SK-N-SH (cell line): Measurements from ENCODE around the gene MAMDC4. TPM values are rescaled to one million over a fixed set of nuclear protein-coding genes. Genes with fewer than 3 reads are reported as not detected.

Source experiments
- CTCF ChIA-PET: fragments of 300-600, 350-600 bp; formaldehyde crosslinking; extraction: SDS; loops from one replicate; lab custom pipeline; 2021; lab: Yijun Ruan, JAX
- POLR2A ChIA-PET: fragments of 350-600 bp; sonication (Branson Sonifier 250); formaldehyde crosslinking; extraction: SDS; loops from one replicate; lab custom pipeline; 2020; ENCODE audit warnings: antibody characterized with exemption, inconsistent platforms; lab: Yijun Ruan, JAX
- DNase-seq: peaks from one replicate; pipeline ENCODE4 v3.0.0; 2012
- H2AFZ ChIP-seq: fragments of 200-600 bp; sonication (generic); 2 replicates; pipeline ENCODE4 v1.8.1; 2016; ENCODE audit warnings: antibody characterized with exemption, mild to moderate bottlenecking, low read depth
- H3F3A ChIP-seq: fragments of 200-600 bp; sonication (generic); replicated peaks from 2 replicates; pipeline ENCODE3; 2016; ENCODE audit warnings: antibody characterized with exemption, mild to moderate bottlenecking; ENCODE audit not compliant: insufficient read depth
- H3K27ac ChIP-seq, 2 experiments: fragments of 200-500 bp in 1 of 2; fragments of 200-600 bp in 1 of 2; sonication (Bioruptor generic) in 1 of 2; sonication (generic), shearing (Covaris generic) in 1 of 2; 2 replicates each; pipeline versions ENCODE4 v1.5.1 to v1.6.1; 2014 to 2016; ENCODE audit warnings: low read depth in 2 of 2, inconsistent platforms in 1 of 2, low read length in 1 of 2, mild to moderate bottlenecking in 1 of 2, mixed read lengths in 1 of 2
- H3K27me3 ChIP-seq: fragments of 200-600 bp; sonication (generic), shearing (Covaris generic); 2 replicates; pipeline ENCODE4 v1.6.1; 2016; ENCODE audit warnings: mixed run types; ENCODE audit not compliant: insufficient read depth
- H3K36me3 ChIP-seq, 2 experiments: fragments of 200-500 bp in 1 of 2; fragments of 200-600 bp in 1 of 2; sonication (Bioruptor generic) in 1 of 2; sonication (generic) in 1 of 2; replicated peaks in 1 of 2; 2 replicates each; pipeline versions ENCODE3 to v1.5.1; 2014 to 2016; ENCODE audit warnings: low read length in 1 of 2, mild to moderate bottlenecking in 1 of 2; ENCODE audit not compliant: insufficient read depth in 2 of 2, control insufficient read depth in 1 of 2
- H3K4me1 ChIP-seq, 2 experiments: fragments of 200-500 bp in 1 of 2; fragments of 200-600 bp in 1 of 2; sonication (Bioruptor generic) in 1 of 2; sonication (generic), shearing (Covaris generic) in 1 of 2; 2 replicates each; pipeline versions ENCODE4 v1.5.1 to v1.6.1; 2014 to 2016; ENCODE audit warnings: low read depth in 1 of 2, low read length in 1 of 2, mixed run types in 1 of 2; ENCODE audit not compliant: insufficient read depth in 2 of 2, control insufficient read depth in 1 of 2
- H3K4me2 ChIP-seq: fragments of 200-600 bp; sonication (generic), shearing (Covaris generic); 2 replicates; pipeline ENCODE4 v1.6.1; 2017; ENCODE audit warnings: mixed run types
- H3K4me3 ChIP-seq, 2 experiments: fragments of 200-500 bp in 1 of 2; fragments of 200-600 bp in 1 of 2; sonication (Bioruptor generic) in 1 of 2; sonication (generic), shearing (Covaris generic) in 1 of 2; 2 replicates each; pipeline versions ENCODE4 v1.5.1 to v1.8.1; 2014 to 2016; ENCODE audit warnings: low read depth in 2 of 2, inconsistent platforms in 1 of 2, low read length in 1 of 2, mild to moderate bottlenecking in 1 of 2, mixed read lengths in 1 of 2, moderate library complexity in 1 of 2
- H3K79me2 ChIP-seq: fragments of 200-600 bp; sonication (generic); 2 replicates; pipeline ENCODE4 v1.8.1; 2017; ENCODE audit warnings: mild to moderate bottlenecking; ENCODE audit not compliant: insufficient read depth
- H3K9ac ChIP-seq: fragments of 200-600 bp; sonication (generic); 2 replicates; pipeline ENCODE4 v1.6.1; 2017; ENCODE audit warnings: mixed run types
- H3K9me2 ChIP-seq: fragments of 200-600 bp; sonication (generic); 2 replicates; pipeline ENCODE4 v1.6.1; 2017; ENCODE audit warnings: mixed run types
- H3K9me3 ChIP-seq: fragments of 200-600 bp; sonication (generic); 2 replicates; pipeline ENCODE4 v1.6.1; 2017; ENCODE audit warnings: mixed run types, mild to moderate bottlenecking, moderate library complexity
- H4K20me1 ChIP-seq: fragments of 200-600 bp; sonication (generic); 2 replicates; pipeline ENCODE4 v1.6.1; 2017; ENCODE audit warnings: mild to moderate bottlenecking, mixed run types; ENCODE audit not compliant: insufficient read depth
- FOSL2 ChIP-seq: IDR thresholded peaks from 2 replicates; pipeline ENCODE4 v1.4.0; 2012; ENCODE audit warnings: low read depth, mild to moderate bottlenecking, moderate library complexity, borderline replicate concordance
- GABPA ChIP-seq: IDR thresholded peaks from 2 replicates; pipeline ENCODE4 v1.4.0; 2012; ENCODE audit warnings: low read depth, mild to moderate bottlenecking
- GATA2 ChIP-seq: sonication (generic); formaldehyde crosslinking; IDR thresholded peaks from 2 replicates; pipeline ENCODE4 v1.5.0; 2020; ENCODE audit warnings: mild to moderate bottlenecking, missing genetic modification reagents
- JUND ChIP-seq: IDR thresholded peaks from 2 replicates; pipeline ENCODE4 v1.4.0; 2012
- NRF1 ChIP-seq: IDR thresholded peaks from 2 replicates; pipeline ENCODE4 v1.6.1; 2012; ENCODE audit warnings: low read depth, mild to moderate bottlenecking, low read length
- POLR2AphosphoS5 ChIP-seq: IDR thresholded peaks from 2 replicates; pipeline ENCODE4 v1.6.1; 2012; ENCODE audit warnings: low read depth, low read length
- RAD21 ChIP-seq: IDR thresholded peaks from 2 replicates; pipeline ENCODE4 v1.6.1; 2012; ENCODE audit warnings: mild to moderate bottlenecking, low read length
- RXRA ChIP-seq: IDR thresholded peaks from 2 replicates; pipeline ENCODE4 v1.4.0; 2012; ENCODE audit warnings: low read depth, mild to moderate bottlenecking, borderline replicate concordance
- SIN3A ChIP-seq: IDR thresholded peaks from 2 replicates; pipeline ENCODE4 v1.6.1; 2012; ENCODE audit warnings: low read depth, mild to moderate bottlenecking, low read length, moderate library complexity, borderline replicate concordance
- TEAD4 ChIP-seq: IDR thresholded peaks from 2 replicates; pipeline ENCODE4 v1.4.0; 2012; ENCODE audit warnings: mild to moderate bottlenecking, borderline replicate concordance; ENCODE audit not compliant: insufficient read depth
- WGBS: methylation state at CpG from one replicate; pipeline ENCODE4 v1.1.6; 2017; ENCODE audit warnings: low lambda C conversion rate; 5-methylcytosine and 5-hydroxymethylcytosine counted together
- polyA plus RNA-seq, 3 experiments: library from polyadenylated mRNA; depleted of rRNA; stranded (reverse); fragments of >200 nt; gene quantifications; 2 replicates each; pipeline ENCODE4 v1.2.3, GENCODE V29; 2012
- TF ChIP-seq, protein P1 (sequence below): fragments of 200-600 bp; sonication (generic); IDR thresholded peaks from 2 replicates; pipeline ENCODE4 v1.6.1; 2017; ENCODE audit warnings: antibody characterized with exemption, mild to moderate bottlenecking, moderate library complexity
- TF ChIP-seq, protein P2 (sequence below): IDR thresholded peaks from 2 replicates; pipeline ENCODE4 v1.6.1; 2012; ENCODE audit warnings: mild to moderate bottlenecking, low read depth, low read length, moderate library complexity
- TF ChIP-seq, protein P3 (sequence below): fragments of 150-350 bp; IDR thresholded peaks from 2 replicates; pipeline ENCODE4 v1.6.1; 2016; ENCODE audit warnings: mild to moderate bottlenecking, low read depth, low read length
- TF ChIP-seq, protein P4 (sequence below): IDR thresholded peaks from 2 replicates; pipeline ENCODE4 v1.4.0; 2012; ENCODE audit warnings: low read depth, borderline replicate concordance
- TF ChIP-seq, protein P5 (sequence below): IDR thresholded peaks from 2 replicates; pipeline ENCODE4 v1.4.0; 2012; ENCODE audit warnings: low read depth

The MAMDC4 gene
- polyA plus RNA-seq, 1 of the 3 experiments (the other 2 are of a cell fraction): 4.2 TPM

DNA sequence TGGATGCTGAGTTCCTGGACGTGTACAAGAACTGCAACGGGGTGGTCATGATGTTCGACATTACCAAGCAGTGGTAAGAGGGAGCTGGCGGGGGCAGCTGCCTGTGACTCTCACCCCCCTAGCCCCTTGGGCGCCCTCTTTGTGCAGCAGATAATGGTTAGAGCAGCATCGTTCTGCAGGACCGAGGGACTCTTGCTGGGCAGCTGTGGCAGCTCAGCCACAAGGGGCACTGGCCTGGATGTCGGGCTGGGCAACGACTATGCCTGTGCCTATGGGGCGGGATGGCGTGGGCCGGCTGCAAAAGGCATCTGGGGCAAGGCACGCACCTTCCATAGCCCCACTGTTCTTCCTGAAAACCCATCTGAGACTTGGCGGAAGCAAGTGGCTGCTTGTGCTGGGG, 22.7 kb upstream of the MAMDC4 start:
- CTCF ChIA-PET: interaction anchor here (0.7 to 5.7 kb wide), 2 partner anchors 8 to 13 kb away, joined by 3 to 36 read pairs; partner anchors contain the start of gene AJM1
- Histone ChIP-seq H3K27me3 (no peaks in the 10 kb centered on the region), H3K9ac (no peak overlapping the region), H2AFZ (no peak overlapping the region), H3F3A (no peaks in the 10 kb centered on the region), H3K4me2 (no peak overlapping the region), H3K36me3 (peaks cover 8 to 77% of the 10 kb centered on the region in 2 experiments), H3K4me1 (no peaks in the 10 kb centered on the region), H3K4me3 (no peak overlapping the region), H3K9me3 (no peaks in the 10 kb centered on the region), H3K9me2 (no peaks in the 10 kb centered on the region), H3K79me2 (no peaks in the 10 kb centered on the region), H3K27ac (no peak overlapping the region), H4K20me1 (no peaks in the 10 kb centered on the region)
- TF ChIP-seq GATA2 (no peak), FOSL2 (no peak), SIN3A (no peak), TEAD4 (no peak), RAD21 (no peak), GABPA (no peak), POLR2AphosphoS5 (no peak), JUND (no peak), NRF1 (no peak), RXRA (no peak)
- TF ChIP-seq, protein P1, sequence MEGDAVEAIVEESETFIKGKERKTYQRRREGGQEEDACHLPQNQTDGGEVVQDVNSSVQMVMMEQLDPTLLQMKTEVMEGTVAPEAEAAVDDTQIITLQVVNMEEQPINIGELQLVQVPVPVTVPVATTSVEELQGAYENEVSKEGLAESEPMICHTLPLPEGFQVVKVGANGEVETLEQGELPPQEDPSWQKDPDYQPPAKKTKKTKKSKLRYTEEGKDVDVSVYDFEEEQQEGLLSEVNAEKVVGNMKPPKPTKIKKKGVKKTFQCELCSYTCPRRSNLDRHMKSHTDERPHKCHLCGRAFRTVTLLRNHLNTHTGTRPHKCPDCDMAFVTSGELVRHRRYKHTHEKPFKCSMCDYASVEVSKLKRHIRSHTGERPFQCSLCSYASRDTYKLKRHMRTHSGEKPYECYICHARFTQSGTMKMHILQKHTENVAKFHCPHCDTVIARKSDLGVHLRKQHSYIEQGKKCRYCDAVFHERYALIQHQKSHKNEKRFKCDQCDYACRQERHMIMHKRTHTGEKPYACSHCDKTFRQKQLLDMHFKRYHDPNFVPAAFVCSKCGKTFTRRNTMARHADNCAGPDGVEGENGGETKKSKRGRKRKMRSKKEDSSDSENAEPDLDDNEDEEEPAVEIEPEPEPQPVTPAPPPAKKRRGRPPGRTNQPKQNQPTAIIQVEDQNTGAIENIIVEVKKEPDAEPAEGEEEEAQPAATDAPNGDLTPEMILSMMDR: no peak
- TF ChIP-seq, protein P2, sequence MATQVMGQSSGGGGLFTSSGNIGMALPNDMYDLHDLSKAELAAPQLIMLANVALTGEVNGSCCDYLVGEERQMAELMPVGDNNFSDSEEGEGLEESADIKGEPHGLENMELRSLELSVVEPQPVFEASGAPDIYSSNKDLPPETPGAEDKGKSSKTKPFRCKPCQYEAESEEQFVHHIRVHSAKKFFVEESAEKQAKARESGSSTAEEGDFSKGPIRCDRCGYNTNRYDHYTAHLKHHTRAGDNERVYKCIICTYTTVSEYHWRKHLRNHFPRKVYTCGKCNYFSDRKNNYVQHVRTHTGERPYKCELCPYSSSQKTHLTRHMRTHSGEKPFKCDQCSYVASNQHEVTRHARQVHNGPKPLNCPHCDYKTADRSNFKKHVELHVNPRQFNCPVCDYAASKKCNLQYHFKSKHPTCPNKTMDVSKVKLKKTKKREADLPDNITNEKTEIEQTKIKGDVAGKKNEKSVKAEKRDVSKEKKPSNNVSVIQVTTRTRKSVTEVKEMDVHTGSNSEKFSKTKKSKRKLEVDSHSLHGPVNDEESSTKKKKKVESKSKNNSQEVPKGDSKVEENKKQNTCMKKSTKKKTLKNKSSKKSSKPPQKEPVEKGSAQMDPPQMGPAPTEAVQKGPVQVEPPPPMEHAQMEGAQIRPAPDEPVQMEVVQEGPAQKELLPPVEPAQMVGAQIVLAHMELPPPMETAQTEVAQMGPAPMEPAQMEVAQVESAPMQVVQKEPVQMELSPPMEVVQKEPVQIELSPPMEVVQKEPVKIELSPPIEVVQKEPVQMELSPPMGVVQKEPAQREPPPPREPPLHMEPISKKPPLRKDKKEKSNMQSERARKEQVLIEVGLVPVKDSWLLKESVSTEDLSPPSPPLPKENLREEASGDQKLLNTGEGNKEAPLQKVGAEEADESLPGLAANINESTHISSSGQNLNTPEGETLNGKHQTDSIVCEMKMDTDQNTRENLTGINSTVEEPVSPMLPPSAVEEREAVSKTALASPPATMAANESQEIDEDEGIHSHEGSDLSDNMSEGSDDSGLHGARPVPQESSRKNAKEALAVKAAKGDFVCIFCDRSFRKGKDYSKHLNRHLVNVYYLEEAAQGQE: no peak
- TF ChIP-seq, protein P3, sequence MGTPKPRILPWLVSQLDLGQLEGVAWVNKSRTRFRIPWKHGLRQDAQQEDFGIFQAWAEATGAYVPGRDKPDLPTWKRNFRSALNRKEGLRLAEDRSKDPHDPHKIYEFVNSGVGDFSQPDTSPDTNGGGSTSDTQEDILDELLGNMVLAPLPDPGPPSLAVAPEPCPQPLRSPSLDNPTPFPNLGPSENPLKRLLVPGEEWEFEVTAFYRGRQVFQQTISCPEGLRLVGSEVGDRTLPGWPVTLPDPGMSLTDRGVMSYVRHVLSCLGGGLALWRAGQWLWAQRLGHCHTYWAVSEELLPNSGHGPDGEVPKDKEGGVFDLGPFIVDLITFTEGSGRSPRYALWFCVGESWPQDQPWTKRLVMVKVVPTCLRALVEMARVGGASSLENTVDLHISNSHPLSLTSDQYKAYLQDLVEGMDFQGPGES: no peak
- TF ChIP-seq, protein P4, sequence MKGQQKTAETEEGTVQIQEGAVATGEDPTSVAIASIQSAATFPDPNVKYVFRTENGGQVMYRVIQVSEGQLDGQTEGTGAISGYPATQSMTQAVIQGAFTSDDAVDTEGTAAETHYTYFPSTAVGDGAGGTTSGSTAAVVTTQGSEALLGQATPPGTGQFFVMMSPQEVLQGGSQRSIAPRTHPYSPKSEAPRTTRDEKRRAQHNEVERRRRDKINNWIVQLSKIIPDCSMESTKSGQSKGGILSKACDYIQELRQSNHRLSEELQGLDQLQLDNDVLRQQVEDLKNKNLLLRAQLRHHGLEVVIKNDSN: no peak
- TF ChIP-seq, protein P5, sequence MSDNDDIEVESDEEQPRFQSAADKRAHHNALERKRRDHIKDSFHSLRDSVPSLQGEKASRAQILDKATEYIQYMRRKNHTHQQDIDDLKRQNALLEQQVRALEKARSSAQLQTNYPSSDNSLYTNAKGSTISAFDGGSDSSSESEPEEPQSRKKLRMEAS: no peak
- 95% methylated on average over 6 of the region's 14 CpGs for WGBS
- DNase-seq: no peak
- POLR2A ChIA-PET: interaction anchor here (0.6 to 1.8 kb wide), 3 partner anchors 11 to 304 kb away, joined by 3 to 6 read pairs (median 4); partner anchors contain the start of gene AJM1
